Thyroid gland (tissue), 4 donors: ENCODE data around the gene ERF. TPM values are rescaled to one million over a fixed set of nuclear protein-coding genes. Genes with fewer than 3 reads are reported as not detected.

Experiments used
- DNase-seq, 2 donors: peaks; one replicate each; pipeline ENCODE4 v3.0.0-alpha.2; 2019
- H3K27ac ChIP-seq, 3 donors: fragments of 200-600 bp; sonication (generic); 1 replicate in 2 of 3; 2 replicates in 1 of 3; pipeline ENCODE4 v1.5.1; 2016 to 2019; ENCODE audit warnings: mild to moderate bottlenecking in 1 of 3, moderate library complexity in 1 of 3
- H3K27me3 ChIP-seq: fragments of 200-600 bp; sonication (generic); one replicate; pipeline ENCODE4 v1.5.1; 2019
- H3K36me3 ChIP-seq, 2 donors: fragments of 200-600 bp; sonication (generic); one replicate each; pipeline ENCODE4 v1.5.1; 2016 to 2019
- H3K4me1 ChIP-seq, 2 donors: fragments of 200-600 bp; sonication (generic); one replicate each; pipeline ENCODE4 v1.5.1; 2017 to 2019
- H3K4me3 ChIP-seq, 3 donors: fragments of 200-600 bp; sonication (generic); replicated peaks in 1 of 3; 1 replicate in 2 of 3; 2 replicates in 1 of 3; pipeline ENCODE4 v1.5.1; 2016; ENCODE audit warnings: mild to moderate bottlenecking in 1 of 3
- H3K9me3 ChIP-seq: fragments of 200-600 bp; sonication (generic); one replicate; pipeline ENCODE4 v1.5.1; 2017
- CTCF ChIP-seq, 6 experiments: fragments of 200-600 bp in 3 of 6; fragments of 450-650 bp in 3 of 6; sonication (generic) in 3 of 6; IDR thresholded peaks; one replicate each; pipeline ENCODE4 v1.5.1; 2016 to 2019; ENCODE audit warnings: antibody characterized with exemption in 6 of 6, mild to moderate bottlenecking in 2 of 6, inconsistent platforms in 1 of 6, moderate library complexity in 1 of 6
- POLR2A ChIP-seq, 2 donors: fragments of 450-650 bp; IDR thresholded peaks; one replicate each; pipeline ENCODE4 v1.6.1; 2017; ENCODE audit warnings: antibody characterized with exemption in 2 of 2, mild to moderate bottlenecking in 2 of 2, moderate library complexity in 1 of 2
- WGBS, 2 donors: methylation state at CpG; one replicate each; pipeline ENCODE4 v1.1.5; 2017; 5-methylcytosine and 5-hydroxymethylcytosine counted together
- intact Hi-C: fragments of 100-400 bp; cut with DNase I; formaldehyde crosslinking; loops from one replicate; pipeline ENCODE4 v1.15.1; 2023
- total RNA-seq, 4 donors: library from RNA; depleted of rRNA; stranded (reverse); fragments of >200 nt; gene quantifications; one replicate each; pipeline ENCODE4 v1.2.3, GENCODE V29; 2016

Gene ERF
- 10 to 100 TPM; 27.5 to 50.2 (median 39.2) TPM for total RNA-seq

DNA sequence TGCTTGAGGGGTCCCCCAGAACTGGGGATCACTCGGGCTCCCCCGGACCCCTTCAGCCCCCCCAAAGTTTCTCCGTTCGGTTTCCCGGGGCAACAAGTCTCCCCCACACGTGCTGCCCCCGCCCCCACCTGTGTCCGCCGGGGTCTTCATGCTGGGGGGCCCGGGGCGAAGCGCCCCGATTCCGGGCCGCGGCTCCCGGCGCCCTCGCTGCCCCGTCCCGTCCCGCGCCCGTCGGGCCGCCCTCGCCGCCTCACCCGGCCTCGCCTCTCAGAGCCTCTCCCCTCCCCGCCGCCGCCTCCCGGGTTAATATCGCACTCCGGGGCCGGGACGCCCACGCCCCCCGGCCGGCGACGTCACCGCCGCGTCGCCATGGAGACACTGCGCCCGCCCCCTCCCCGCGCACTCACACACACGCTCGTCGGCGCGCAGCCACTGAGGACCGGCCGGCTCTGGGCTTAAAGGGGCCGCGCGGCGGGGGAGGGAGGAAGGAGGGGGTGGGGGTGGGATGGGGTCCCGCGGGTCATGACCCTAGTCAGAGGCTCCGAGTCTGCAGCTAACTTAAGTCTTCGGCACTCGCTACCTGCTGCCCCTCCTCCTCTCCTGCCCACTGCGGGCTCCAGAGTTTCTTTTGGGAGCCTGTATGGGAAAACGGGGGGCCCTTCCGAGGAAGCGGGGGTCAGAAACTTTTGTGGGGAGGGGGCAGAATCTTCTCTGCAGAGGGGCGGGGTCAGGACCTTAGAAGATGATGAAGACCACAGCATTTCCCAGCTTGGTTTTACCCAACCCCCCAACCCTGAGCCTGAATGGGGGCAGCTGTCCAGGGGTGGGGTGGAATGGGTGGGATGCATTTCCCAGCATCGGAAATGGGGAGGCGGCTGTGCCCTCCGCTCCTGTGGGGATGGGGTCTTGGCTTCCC lies at the start of gene ERF:
TSS of gene ERF (minus strand) at position 279 of the 916 bp plus-strand sequence. CDS start at position 150, 129 bp downstream.
- Histone ChIP-seq H3K4me1 (peaks cover 26 to 46% of the 10 kb centered on the region in 2 donors), H3K27me3 (no peaks in the 10 kb centered on the region), H3K27ac (peak within 1 kb of the TSS; percentile 94 to 97 (median 97)), H3K4me3 (peak within 1 kb of the TSS; percentile 82 to 93 (median 91)), H3K36me3 (no peaks in the 10 kb centered on the region), H3K9me3 (no peaks in the 10 kb centered on the region)
- TF ChIP-seq CTCF (IDR thresholded peaks at IDR 0.05), result peak in 1 of 6 experiments; percentile 7
- TF ChIP-seq POLR2A (IDR thresholded peaks at IDR 0.05), result peak; percentile 79 to 96
- WGBS, 2 donors, result 0 to 1% methylated on average over 4 to 24 of the region's 75 CpGs
- intact Hi-C loops, result no loop called here
- peak; percentile 91 to 92 for DNase-seq

DNA sequence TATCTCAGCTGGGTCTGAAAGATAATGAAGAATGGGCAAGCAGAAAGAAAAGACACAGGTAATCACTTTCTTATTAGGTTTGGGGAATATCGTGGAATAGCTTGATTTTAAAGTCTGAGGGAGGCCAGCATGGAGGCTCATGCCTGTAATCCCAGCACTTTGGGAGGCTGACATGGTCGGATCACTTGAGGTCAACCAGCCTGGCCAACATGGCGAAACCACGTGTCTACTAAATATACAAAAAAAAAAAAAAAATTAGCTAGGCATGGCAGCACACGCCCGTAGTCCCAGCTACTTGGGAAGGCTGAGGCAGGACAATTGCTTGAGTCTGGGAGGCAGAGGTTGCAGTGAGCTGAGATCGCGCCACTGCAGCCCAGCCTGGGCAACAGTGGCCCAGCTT lies 48.9 kb upstream of the ERF start:
- intact Hi-C loops, result no loop called here
- H3K36me3 ChIP-seq, result no peaks in the 10 kb centered on the region

DNA sequence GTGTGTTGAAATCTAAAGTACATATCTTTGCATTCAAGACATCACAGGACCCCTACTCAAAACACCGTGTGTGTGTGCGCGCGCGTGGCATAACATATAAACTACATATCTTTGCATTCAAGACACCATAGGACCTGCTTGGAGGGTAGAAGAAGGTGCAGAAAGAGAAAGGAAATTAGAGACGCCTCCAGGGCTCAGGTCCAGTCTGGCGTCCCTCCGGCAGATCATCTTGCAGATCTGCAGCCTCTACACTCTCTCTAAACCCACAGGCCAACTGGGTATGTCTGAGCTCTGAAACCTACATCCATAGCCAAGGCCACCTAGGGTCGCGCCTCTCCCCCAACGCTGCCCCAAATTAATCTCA lies 48.2 kb upstream of the ERF start:
- intact Hi-C loops, result no loop called here
- TF ChIP-seq CTCF (IDR thresholded peaks at IDR 0.05) (no peak), POLR2A (IDR thresholded peaks at IDR 0.05) (no peak)
- peaks cover 6 to 11% of the 10 kb centered on the region in 2 donors for H3K4me1 ChIP-seq
- H3K27ac ChIP-seq, result no peak overlapping the region
- no peaks in the 10 kb centered on the region for H3K27me3 ChIP-seq
- H3K36me3 ChIP-seq, result no peaks in the 10 kb centered on the region
- no peak overlapping the region for H3K4me3 ChIP-seq
- no peak for DNase-seq
- H3K9me3 ChIP-seq, result no peaks in the 10 kb centered on the region
- WGBS, 2 donors, result 50 to 63% methylated on average over 11 of the region's 11 CpGs

More for the DNA sequence above, 48.9 kb upstream of the ERF start:
- Histone ChIP-seq H3K4me1 (peaks cover 6 to 11% of the 10 kb centered on the region in 2 donors), H3K27ac (no peak overlapping the region), H3K27me3 (no peaks in the 10 kb centered on the region), H3K9me3 (no peaks in the 10 kb centered on the region), H3K4me3 (no peak overlapping the region)
- TF ChIP-seq CTCF (IDR thresholded peaks at IDR 0.05) (no peak), POLR2A (IDR thresholded peaks at IDR 0.05) (no peak)
- DNase-seq, result no peak
- 81 to 88% methylated on average over 8 of the region's 8 CpGs for WGBS, 2 donors

GRCh38 chr19:42301646-42302203 lies 46.8 kb upstream of the ERF start, which contains the start of gene PRR19:
Gene PRR19, plus strand, starts transcription at chr19:42302132. Its CDS starts 7,453 bp downstream, at chr19:42309585.
- no peaks in the 10 kb centered on the region for H3K27me3 ChIP-seq
- intact Hi-C loops, result no loop called here
- WGBS, 2 donors, result 12 to 25% methylated on average over 6 to 17 of the region's 21 CpGs
- no peaks in the 10 kb centered on the region for H3K36me3 ChIP-seq
- H3K9me3 ChIP-seq, result no peaks in the 10 kb centered on the region
- H3K27ac ChIP-seq, result peak within 1 kb of the TSS in 1 of 3 donors; percentile 40
- peaks cover 6 to 11% of the 10 kb centered on the region in 2 donors for H3K4me1 ChIP-seq
- TF ChIP-seq CTCF (IDR thresholded peaks at IDR 0.05), result no peak
- no peak for TF ChIP-seq POLR2A (IDR thresholded peaks at IDR 0.05)
- no peak for DNase-seq
- H3K4me3 ChIP-seq, result peak within 1 kb of the TSS in 2 of 3 donors; percentile 1 to 42
